Dermis microvascular lymphatic vessel endothelial cell (primary cell): Measurements from ENCODE around the gene AFF2. TPM values are rescaled to one million over a fixed set of nuclear protein-coding genes. Genes with fewer than 3 reads are reported as not detected.
"Not testable (repeated sequence)": the region's sequence is repeated elsewhere in the genome, so short reads cannot be mapped to it uniquely, and the experiment has no call there.

Experiments used
- DNase-seq, 2 donors: peaks; one replicate each; pipeline versions ENCODE4 v3.0.0 to v3.0.0-alpha.2; 2010; ENCODE audit warnings: low read depth in 2 of 2
- total RNA-seq: library from RNA; depleted of rRNA; stranded (reverse); fragments of >200 nt; gene quantifications from 2 replicates; pipeline ENCODE4 v1.2.1, GENCODE V29; 2014

Gene AFF2
- total RNA-seq, 1 donor from 2014 or later: 0.26 TPM

- DNase-seq: no peak
Measured at GRCh38 chrX:148633218-148633908, 132.9 kb downstream of the AFF2 start.

- no peak for DNase-seq
Measured at GRCh38 chrX:148634591-148634990, 134.2 kb downstream of the AFF2 start.

- no peak for DNase-seq
Measured at GRCh38 chrX:148643460-148643859, 143.0 kb downstream of the AFF2 start.

GRCh38 chrX:148647651-148648050 is 147.2 kb downstream of the AFF2 start:
- no peak for DNase-seq

- no peak for DNase-seq
Measured at GRCh38 chrX:148649145-148649795, 148.9 kb downstream of the AFF2 start.

- DNase-seq: no peak
Measured at GRCh38 chrX:148658115-148658730, 157.8 kb downstream of the AFF2 start.

- no peak for DNase-seq
Measured at GRCh38 chrX:148659481-148659880, 159.1 kb downstream of the AFF2 start.

- DNase-seq: no peak
Measured at GRCh38 chrX:148661035-148661434, 160.6 kb downstream of the AFF2 start.

- DNase-seq: no peak
Measured at GRCh38 chrX:148662014-148662413, 161.6 kb downstream of the AFF2 start.

GRCh38 chrX:148664171-148664570 is 163.8 kb downstream of the AFF2 start:
- no peak for DNase-seq

GRCh38 chrX:148664995-148665394 is 164.6 kb downstream of the AFF2 start:
- DNase-seq: no peak

- not testable (repeated sequence) for DNase-seq
Measured at GRCh38 chrX:148669175-148669574, 168.8 kb downstream of the AFF2 start.

- DNase-seq: no peak
Measured at GRCh38 chrX:148670277-148670676, 169.9 kb downstream of the AFF2 start.

GRCh38 chrX:148672517-148672916 is 172.1 kb downstream of the AFF2 start:
- DNase-seq: no peak

GRCh38 chrX:148681605-148682004 is 181.2 kb downstream of the AFF2 start:
- DNase-seq: no peak

- DNase-seq: no peak
Measured at GRCh38 chrX:148682206-148682605, 181.8 kb downstream of the AFF2 start.

- no peak for DNase-seq
Measured at GRCh38 chrX:148691456-148691855, 191.0 kb downstream of the AFF2 start.

GRCh38 chrX:148695255-148695654 is 194.8 kb downstream of the AFF2 start:
- DNase-seq: no peak

- no peak for DNase-seq
Measured at GRCh38 chrX:148698221-148698620, 197.8 kb downstream of the AFF2 start.

GRCh38 chrX:148700021-148700420 is 199.6 kb downstream of the AFF2 start:
- no peak for DNase-seq

GRCh38 chrX:148713981-148714380 is 213.6 kb downstream of the AFF2 start:
- no peak for DNase-seq

GRCh38 chrX:148715361-148715760 is 214.9 kb downstream of the AFF2 start:
- no peak for DNase-seq

- DNase-seq: no peak
Measured at GRCh38 chrX:148722966-148723365, 222.5 kb downstream of the AFF2 start.
